HG02885 (cell line): Measurements from ENCODE around the gene MAVS.

Experiments
- ATAC-seq: cut with Tn5 transposase; IDR thresholded peaks from one replicate; pipeline ENCODE4 v1.9.1; 2021; ENCODE audit warnings: mild to moderate bottlenecking; ENCODE audit not compliant: unreplicated experiment, poor library complexity

Gene MAVS

DNA sequence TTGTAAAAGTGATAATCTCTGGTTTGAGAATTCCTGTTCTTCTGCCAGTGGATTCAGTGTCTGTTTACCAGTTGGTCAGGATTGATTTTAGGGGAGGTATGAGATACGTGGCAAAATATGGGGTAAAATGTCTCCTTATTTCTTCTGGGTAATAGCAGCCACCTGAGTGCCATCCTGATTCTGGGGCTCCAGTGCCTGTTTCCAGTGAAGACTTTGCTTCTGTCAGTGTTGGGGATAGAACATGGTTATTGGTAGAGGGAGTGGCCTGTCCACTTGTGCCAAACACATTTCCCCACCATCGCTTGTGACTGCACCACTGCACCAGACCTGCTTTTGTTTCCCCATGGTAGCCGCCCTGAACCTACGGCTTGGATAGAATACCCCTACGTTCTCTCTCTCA, 58.2 kb downstream of the MAVS start:
- no peak for ATAC-seq

GRCh38 chr20:3906744-3907721, 60.4 kb downstream of the MAVS start:
- ATAC-seq, result peak; percentile 85

DNA sequence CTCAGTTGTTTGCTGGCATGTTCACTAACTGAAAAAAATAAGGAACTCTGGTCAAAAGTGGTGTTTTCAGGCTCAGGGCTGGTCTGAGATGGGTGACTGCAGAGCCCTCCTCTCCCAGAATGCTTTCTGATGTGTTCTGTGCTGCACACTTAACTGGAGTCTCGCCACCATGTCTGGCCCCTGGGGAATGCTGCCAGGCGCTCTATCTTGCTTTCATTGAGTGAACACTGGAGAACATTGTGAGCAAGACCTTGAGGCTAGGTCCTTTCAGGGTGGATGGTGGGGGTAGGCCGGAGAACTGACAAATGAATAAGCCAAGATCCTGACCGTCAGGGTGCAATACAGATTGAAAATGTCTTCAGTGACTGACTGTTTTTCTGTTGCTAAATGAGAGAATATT, 62.0 kb downstream of the MAVS start:
- no peak for ATAC-seq

GRCh38 chr20:3909952-3910366, 63.3 kb downstream of the MAVS start:
- no peak for ATAC-seq

- no peak for ATAC-seq
Observed at GRCh38 chr20:3910853-3911252, 64.2 kb downstream of the MAVS start.

- no peak for ATAC-seq
Observed at GRCh38 chr20:3911956-3912355, 65.3 kb downstream of the MAVS start.

DNA sequence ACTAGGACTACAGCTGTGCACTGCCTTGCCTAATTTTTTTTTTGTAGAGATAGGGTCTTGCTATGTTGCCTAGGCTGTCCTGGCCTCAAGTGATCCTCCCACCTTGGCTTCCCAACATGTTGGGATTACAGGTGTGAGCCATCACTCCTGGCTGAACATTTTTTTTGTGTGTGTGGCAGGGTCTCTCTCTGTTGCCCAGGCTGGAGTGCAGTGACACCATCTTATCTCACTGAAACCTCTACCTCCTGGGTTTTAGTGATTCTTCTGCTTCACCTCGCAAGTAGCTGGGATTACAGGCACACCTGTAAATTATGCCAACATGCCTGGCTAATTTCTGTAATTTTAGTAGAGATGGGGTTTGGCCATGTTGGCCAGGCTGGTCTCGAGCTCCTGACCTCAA, 67.8 kb downstream of the MAVS start:
- no peak for ATAC-seq

DNA sequence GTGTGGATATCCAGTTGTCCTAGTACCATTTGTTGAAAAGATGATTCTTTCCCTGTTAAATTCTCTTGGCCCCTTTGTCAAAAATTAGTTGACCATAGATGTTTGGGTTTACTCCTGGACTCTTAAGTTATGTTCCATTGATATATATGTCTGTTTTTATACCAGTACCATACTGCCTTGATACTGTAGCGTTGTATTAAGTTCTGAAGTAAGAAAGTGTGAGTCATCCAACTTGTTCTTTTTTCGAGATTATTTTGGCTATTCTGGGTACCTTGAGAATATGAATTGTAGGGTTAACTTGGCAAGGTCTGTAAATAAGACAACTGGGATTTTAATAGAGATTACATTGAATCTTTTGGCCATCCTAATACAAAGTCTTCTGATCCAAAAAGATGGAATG, 69.1 kb downstream of the MAVS start:
- ATAC-seq, result no peak

DNA sequence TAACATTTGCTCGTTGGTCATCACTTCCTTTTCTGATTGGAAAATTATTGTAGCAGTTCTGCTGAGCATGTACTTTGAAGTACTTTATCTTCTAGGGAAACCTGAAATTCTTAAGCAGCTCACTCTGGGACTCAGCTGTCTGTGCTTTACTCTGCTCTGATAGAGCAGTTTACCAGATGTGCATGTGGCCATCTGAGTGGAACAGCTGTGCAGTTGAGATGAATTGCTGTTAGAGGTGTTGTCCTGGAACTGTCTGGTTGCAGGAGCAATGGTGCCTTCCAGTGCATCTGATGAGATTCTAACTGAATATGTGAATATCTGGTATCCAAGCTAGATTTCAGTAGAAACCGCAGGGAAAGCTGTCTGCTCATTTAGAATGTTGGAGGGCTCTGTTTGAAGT, 69.7 kb downstream of the MAVS start:
- ATAC-seq, result no peak

DNA sequence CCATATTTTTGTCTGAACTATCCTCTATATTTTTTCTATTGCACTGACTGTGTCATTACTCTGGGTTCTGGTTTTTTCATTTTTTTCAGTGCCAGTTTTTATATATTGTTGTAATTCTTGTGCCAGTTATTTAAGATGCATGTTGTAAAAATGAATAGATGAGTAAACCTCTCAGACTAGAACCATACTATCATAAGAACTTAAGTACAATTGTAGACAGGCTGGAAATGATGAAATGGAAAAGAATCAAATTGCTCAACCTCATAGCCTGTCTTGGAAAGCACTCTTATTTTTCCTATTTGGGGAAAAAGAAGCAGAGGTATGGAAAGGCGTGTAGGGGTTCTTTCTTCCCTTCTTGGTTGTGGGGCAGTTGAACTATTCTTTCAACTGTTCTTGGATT, 72.7 kb downstream of the MAVS start:
- no peak for ATAC-seq

- no peak for ATAC-seq
Observed at GRCh38 chr20:3922223-3922982, 75.8 kb downstream of the MAVS start.

GRCh38 chr20:3922983-3923339, 76.3 kb downstream of the MAVS start:
- no peak for ATAC-seq

DNA sequence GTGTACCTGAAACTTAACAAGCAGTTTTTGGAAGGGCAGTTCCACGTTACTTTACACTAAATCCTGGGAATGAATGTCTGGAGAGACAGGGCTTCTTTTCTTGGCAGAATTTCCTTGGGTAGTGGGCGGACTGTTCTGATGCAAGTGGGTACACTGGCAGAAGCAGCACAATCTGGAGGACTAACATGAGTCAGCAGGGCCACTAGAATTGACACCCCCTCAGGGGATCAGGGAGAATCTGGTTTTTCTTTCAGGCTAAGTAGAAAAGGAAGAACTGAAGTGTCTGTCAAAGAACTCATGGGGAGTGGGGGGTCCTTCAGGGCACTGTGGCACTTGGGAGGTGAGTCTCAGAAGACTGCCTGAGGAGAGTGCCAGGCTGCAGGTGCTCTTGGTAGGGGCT, 77.2 kb downstream of the MAVS start:
- no peak for ATAC-seq

- no peak for ATAC-seq
Observed at GRCh38 chr20:3924304-3925112, 77.9 kb downstream of the MAVS start.

GRCh38 chr20:3925113-3925695, 78.6 kb downstream of the MAVS start:
- no peak for ATAC-seq
